ENCODE measurements around the gene F13B. TPM values are rescaled to one million over a fixed set of nuclear protein-coding genes. Genes with fewer than 3 reads are reported as not detected.
"Not testable (repeated sequence)": the region's sequence is repeated elsewhere in the genome, so short reads cannot be mapped to it uniquely, and the experiment has no call there.

F13B gene
- total RNA-seq, 6 donors from 2014 or later, result not detected

DNA sequence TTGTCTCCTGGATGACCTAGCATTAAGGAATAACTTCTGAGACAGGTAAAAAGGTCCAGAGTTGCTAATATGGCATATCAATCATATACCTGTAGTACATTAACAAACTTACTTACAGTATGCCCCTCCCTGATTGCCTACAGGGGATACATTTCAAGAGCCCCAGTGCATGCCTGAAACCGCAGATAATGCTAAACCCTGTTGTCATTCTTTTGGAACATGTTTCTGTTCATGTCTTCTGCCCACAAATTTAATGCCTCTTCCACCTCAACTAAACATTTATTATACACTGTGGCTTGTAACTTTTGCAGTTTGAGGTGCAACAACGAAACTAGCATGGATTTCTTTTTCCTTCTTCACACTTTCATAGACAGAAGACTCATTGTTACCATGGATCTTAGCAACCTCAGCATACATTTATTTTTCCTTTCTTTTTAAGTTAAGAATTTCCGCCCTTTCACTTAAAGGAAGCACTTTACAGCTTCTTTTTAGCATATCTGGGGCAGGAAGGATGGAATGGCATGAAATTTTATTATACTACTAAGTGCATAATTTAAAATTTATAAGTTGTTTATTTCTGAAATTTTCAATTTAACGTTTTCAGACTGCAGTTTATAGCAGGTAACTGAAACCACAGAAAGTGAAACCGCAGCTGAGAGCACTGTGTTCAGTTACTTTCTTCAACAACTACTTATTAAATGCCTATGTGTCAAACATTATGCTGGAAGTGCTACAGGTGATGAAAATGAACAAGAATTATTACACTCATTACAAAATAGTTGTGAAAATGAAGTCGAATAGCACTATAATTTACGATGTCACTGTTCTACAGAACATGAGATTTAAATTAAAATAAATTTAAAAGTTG lies 25.3 kb downstream of the F13B start:
- no peaks in the 10 kb centered on the region for H3K36me3 ChIP-seq
- TF ChIP-seq EP300 (IDR thresholded peaks at IDR 0.05), result no peak
- no peak for TF ChIP-seq POLR2A (IDR thresholded peaks at IDR 0.05)
- TF ChIP-seq, protein P1, sequence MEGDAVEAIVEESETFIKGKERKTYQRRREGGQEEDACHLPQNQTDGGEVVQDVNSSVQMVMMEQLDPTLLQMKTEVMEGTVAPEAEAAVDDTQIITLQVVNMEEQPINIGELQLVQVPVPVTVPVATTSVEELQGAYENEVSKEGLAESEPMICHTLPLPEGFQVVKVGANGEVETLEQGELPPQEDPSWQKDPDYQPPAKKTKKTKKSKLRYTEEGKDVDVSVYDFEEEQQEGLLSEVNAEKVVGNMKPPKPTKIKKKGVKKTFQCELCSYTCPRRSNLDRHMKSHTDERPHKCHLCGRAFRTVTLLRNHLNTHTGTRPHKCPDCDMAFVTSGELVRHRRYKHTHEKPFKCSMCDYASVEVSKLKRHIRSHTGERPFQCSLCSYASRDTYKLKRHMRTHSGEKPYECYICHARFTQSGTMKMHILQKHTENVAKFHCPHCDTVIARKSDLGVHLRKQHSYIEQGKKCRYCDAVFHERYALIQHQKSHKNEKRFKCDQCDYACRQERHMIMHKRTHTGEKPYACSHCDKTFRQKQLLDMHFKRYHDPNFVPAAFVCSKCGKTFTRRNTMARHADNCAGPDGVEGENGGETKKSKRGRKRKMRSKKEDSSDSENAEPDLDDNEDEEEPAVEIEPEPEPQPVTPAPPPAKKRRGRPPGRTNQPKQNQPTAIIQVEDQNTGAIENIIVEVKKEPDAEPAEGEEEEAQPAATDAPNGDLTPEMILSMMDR (IDR thresholded peaks at IDR 0.05), result no peak
- no peak for TF ChIP-seq POLR2AphosphoS5 (IDR thresholded peaks at IDR 0.05)
- no peak for ATAC-seq (ENCODE audit: low FRiP score in 2 of 2)
- no peaks in the 10 kb centered on the region for H3K27me3 ChIP-seq
- H3K27ac ChIP-seq, result no peak overlapping the region
- H3K4me1 ChIP-seq, result no peaks in the 10 kb centered on the region
- H3K9me3 ChIP-seq, result no peaks in the 10 kb centered on the region
- no peak for DNase-seq
- H3K4me3 ChIP-seq, result no peak overlapping the region
- 79 to 81% methylated on average over 7 of the region's 7 CpGs for WGBS, 2 donors

DNA sequence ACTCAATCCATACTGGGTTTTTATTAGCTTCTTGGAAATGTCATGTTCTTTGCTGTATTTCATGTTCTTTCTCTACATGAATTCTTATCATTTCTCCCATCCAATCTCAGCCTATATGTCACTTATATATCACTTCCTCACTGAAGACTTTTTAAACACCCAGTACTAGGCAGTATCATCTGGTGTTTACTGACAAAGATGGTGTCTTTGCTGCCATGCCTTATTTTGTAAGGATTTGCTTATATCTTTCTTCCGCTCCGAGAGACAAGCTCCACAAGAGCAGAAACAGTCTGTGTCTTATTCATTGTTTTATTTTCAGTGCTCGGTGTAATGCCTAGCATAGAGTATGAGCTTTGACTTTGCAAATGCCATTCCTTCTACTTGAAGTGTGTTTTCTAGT lies 30.2 kb downstream of the F13B start:
- WGBS, 2 donors, result 83 to 89% methylated on average over 3 of the region's 3 CpGs
- TF ChIP-seq EP300 (IDR thresholded peaks at IDR 0.05), result no peak
- TF ChIP-seq, protein P1 (IDR thresholded peaks at IDR 0.05), result no peak
- TF ChIP-seq POLR2AphosphoS5 (IDR thresholded peaks at IDR 0.05), result no peak
- TF ChIP-seq POLR2A (IDR thresholded peaks at IDR 0.05), result no peak

DNA sequence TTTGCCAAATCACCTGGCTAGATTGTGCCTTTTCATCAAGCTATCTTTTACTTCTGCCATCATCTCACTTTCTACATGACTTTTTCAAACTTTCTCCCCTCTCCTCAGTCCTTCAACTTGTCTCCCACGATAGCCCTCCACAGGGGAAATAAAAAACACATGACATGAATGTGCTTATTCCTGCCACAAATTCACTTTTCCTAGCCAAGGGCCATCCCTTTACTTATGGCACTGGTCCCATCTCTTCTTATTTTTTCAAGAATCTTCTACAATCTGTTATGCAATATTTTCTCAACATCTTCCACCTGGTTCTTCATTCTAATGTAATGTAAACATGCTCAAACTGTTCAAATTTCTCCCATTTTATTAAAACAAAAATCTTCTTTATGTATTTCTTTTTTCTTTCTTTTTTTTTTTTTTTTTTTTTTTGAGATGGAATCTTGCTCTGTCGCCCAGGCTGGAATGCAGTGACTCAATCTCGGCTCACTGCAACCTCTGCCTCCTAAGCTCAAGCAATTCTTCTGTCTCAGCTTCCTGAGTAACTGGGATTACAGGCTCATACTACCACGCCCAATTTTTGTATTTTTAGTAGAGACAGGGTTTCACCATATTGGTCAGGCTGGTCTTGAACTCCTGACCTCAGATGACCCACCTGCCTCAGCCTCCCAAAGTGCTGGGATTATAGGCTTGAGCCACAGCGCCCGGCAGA lies 32.3 kb downstream of the F13B start:
- H3K9me3 ChIP-seq; H3K27me3 ChIP-seq; H3K4me3 ChIP-seq; H3K36me3 ChIP-seq; ATAC-seq (ENCODE audit: low FRiP score in 2 of 2); DNase-seq; H3K27ac ChIP-seq; H3K4me1 ChIP-seq: not testable (repeated sequence)
- WGBS, 2 donors, result 75 to 82% methylated on average over 6 of the region's 6 CpGs

More for the DNA sequence above, 30.2 kb downstream of the F13B start:
- Histone ChIP-seq H3K27ac (no peak overlapping the region), H3K9me3 (no peaks in the 10 kb centered on the region), H3K4me1 (no peaks in the 10 kb centered on the region), H3K36me3 (no peaks in the 10 kb centered on the region), H3K4me3 (no peak overlapping the region), H3K27me3 (no peaks in the 10 kb centered on the region)
- DNase-seq, result no peak
- no peak for ATAC-seq (ENCODE audit: low FRiP score in 2 of 2)

DNA sequence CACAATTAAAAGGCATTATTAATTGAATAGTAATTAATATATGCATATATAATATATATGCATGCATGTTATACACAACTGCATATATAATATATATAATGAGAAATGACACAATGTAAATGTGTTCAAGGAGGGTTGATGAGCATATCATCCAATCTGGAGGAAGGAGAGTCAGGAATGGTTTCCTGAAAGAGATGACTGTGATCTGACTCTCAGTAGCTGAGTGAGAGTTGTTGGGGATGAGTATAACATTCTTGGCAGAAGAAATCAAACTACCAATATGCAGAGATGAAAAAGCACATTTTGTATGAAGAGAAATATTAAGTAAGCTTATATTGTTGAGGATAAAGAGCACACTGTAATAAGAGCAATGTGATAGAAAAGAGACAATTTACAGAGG lies 37.3 kb downstream of the F13B start:
- Histone ChIP-seq H3K27ac (no peak overlapping the region), H3K27me3 (no peaks in the 10 kb centered on the region), H3K4me3 (no peak overlapping the region), H3K9me3 (no peaks in the 10 kb centered on the region), H3K36me3 (no peaks in the 10 kb centered on the region), H3K4me1 (no peaks in the 10 kb centered on the region)
- no peak for DNase-seq
- no peak for ATAC-seq (ENCODE audit: low FRiP score in 2 of 2)
- TF ChIP-seq, protein P1 (IDR thresholded peaks at IDR 0.05), result no peak
- no peak for TF ChIP-seq POLR2A (IDR thresholded peaks at IDR 0.05)
- TF ChIP-seq POLR2AphosphoS5 (IDR thresholded peaks at IDR 0.05), result no peak

DNA sequence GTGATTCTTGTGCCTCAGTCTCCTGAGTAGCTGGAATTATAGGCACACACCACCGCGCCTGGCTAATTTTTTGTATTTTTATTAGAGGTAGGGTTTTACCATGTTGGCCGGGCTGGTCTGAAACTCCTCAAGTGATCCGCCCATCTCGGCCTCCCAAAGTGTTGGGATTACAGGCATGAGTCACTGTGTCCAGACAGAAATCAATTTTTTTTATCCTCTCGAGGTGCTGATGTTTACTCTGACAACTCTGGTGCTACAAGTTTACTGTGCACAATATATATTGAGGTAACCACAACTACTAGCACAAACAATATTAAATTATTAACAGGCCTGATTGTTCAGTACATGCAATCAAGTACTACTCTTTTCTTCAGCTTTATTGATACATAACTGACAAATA lies 39.7 kb downstream of the F13B start:
- DNase-seq (no peak), ATAC-seq (ENCODE audit: low FRiP score in 2 of 2) (no peak)
- H3K27ac ChIP-seq, result no peak overlapping the region
- no peaks in the 10 kb centered on the region for H3K4me1 ChIP-seq
- TF ChIP-seq, protein P1 (IDR thresholded peaks at IDR 0.05), result no peak
- TF ChIP-seq POLR2AphosphoS5 (IDR thresholded peaks at IDR 0.05) (no peak), POLR2A (IDR thresholded peaks at IDR 0.05) (no peak), EP300 (IDR thresholded peaks at IDR 0.05) (no peak)
- no peak overlapping the region for H3K4me3 ChIP-seq
- H3K27me3 ChIP-seq, result no peaks in the 10 kb centered on the region
- 87 to 92% methylated on average over 6 of the region's 6 CpGs for WGBS, 2 donors
- H3K36me3 ChIP-seq, result no peaks in the 10 kb centered on the region
- no peaks in the 10 kb centered on the region for H3K9me3 ChIP-seq

Data from upper lobe of left lung (tissue), 6 donors.